Astrocyte of the cerebellum (primary cell): ENCODE measurements around the gene RNF157.
"Not testable (repeated sequence)": the region's sequence is repeated elsewhere in the genome, so short reads cannot be mapped to it uniquely, and the experiment has no call there.

Experiments
- DNase-seq: peaks from one replicate; pipeline ENCODE4 v3.0.0-alpha.2; 2011; ENCODE audit warnings: low read depth
- H3K4me3 ChIP-seq: 2 replicates; pipeline ENCODE4 v1.5.1; 2011; ENCODE audit warnings: mild to moderate bottlenecking, low read depth, low read length, moderate library complexity
- CTCF ChIP-seq: IDR thresholded peaks from 2 replicates; pipeline ENCODE4 v1.5.1; 2012; ENCODE audit warnings: low read length, low read depth, moderate library complexity, mild to moderate bottlenecking; ENCODE audit errors: missing control alignments
- in situ Hi-C: cut with HindIII; loops from 2 replicates; pipeline ENCODE4 v1.10.0; 2017; ENCODE audit warnings: low sequenced_read_pairs

Gene RNF157

GRCh38 chr17:76195281-76196096 is 44.8 kb downstream of the RNF157 start:
- no peak for TF ChIP-seq CTCF
- in situ Hi-C loops = no loop called here
- DNase-seq = no peak
- H3K4me3 ChIP-seq = no peak overlapping the region

GRCh38 chr17:76193591-76193990 is 46.7 kb downstream of the RNF157 start:
- H3K4me3 ChIP-seq = no peak overlapping the region

GRCh38 chr17:76191896-76192295 is 48.4 kb downstream of the RNF157 start:
- no peak overlapping the region for H3K4me3 ChIP-seq
- in situ Hi-C loops = no loop called here
- no peak for DNase-seq
- no peak for TF ChIP-seq CTCF

More at GRCh38 chr17:76193591-76193990, 46.7 kb downstream of the RNF157 start:
- TF ChIP-seq CTCF = no peak
- in situ Hi-C loops = no loop called here
- DNase-seq = no peak

GRCh38 chr17:76189741-76190140 is 50.6 kb downstream of the RNF157 start:
- H3K4me3 ChIP-seq = no peak overlapping the region
- in situ Hi-C loops = no loop called here
- no peak for TF ChIP-seq CTCF
- DNase-seq = no peak

- in situ Hi-C loops = no loop called here
- no peak for DNase-seq
- TF ChIP-seq CTCF = no peak
- no peak overlapping the region for H3K4me3 ChIP-seq
Observed at GRCh38 chr17:76189247-76189646, 51.0 kb downstream of the RNF157 start.

- in situ Hi-C loops = no loop called here
- TF ChIP-seq CTCF = no peak
- no peak for DNase-seq
- H3K4me3 ChIP-seq = no peak overlapping the region
Observed at GRCh38 chr17:76188213-76189016, 51.9 kb downstream of the RNF157 start.

- DNase-seq, H3K4me3 ChIP-seq, in situ Hi-C loops: not testable (repeated sequence)
Observed at GRCh38 chr17:76186774-76187173, 53.5 kb downstream of the RNF157 start.
